H9 (cell line): ENCODE results near the gene INPP5A. TPM values are rescaled to one million over a fixed set of nuclear protein-coding genes. Genes with fewer than 3 reads are reported as not detected.
A peak's percentile ranks its signal among the peaks of the same experiment; 100 is the strongest.

Experiments used
- DNase-seq: peaks from one replicate; pipeline ENCODE4 v3.0.0-alpha.2; 2017
- H2AFZ ChIP-seq: one replicate; pipeline ENCODE4 v1.6.1; 2013; ENCODE audit warnings: mild to moderate bottlenecking, low read length, control low read depth, moderate library complexity
- H2AK5ac ChIP-seq: 2 replicates; pipeline ENCODE4 v1.6.1; 2013; ENCODE audit warnings: low read length, control low read depth, mixed read lengths; ENCODE audit not compliant: insufficient read length
- H2BK120ac ChIP-seq: one replicate; pipeline ENCODE4 v1.6.1; 2013; ENCODE audit warnings: low read depth, mild to moderate bottlenecking, low read length, control low read depth, inconsistent platforms; ENCODE audit not compliant: poor library complexity, severe bottlenecking
- H2BK12ac ChIP-seq: 2 replicates; pipeline ENCODE4 v1.6.1; 2013; ENCODE audit warnings: low read length, control low read depth, mixed read lengths, low read depth; ENCODE audit not compliant: insufficient read length
- H2BK15ac ChIP-seq: 2 replicates; pipeline ENCODE4 v1.6.1; 2013; ENCODE audit warnings: low read depth, low read length, control low read depth
- H2BK20ac ChIP-seq: one replicate; pipeline ENCODE4 v1.6.1; 2013; ENCODE audit warnings: low read depth, mild to moderate bottlenecking, low read length, control low read depth, inconsistent platforms; ENCODE audit not compliant: poor library complexity, severe bottlenecking
- H2BK5ac ChIP-seq: 2 replicates; pipeline ENCODE4 v1.6.1; 2013; ENCODE audit warnings: low read length, control low read depth, mixed read lengths; ENCODE audit not compliant: insufficient read length
- H3K14ac ChIP-seq: 2 replicates; pipeline ENCODE4 v1.6.1; 2013; ENCODE audit warnings: low read length, control low read depth; ENCODE audit not compliant: insufficient read depth
- H3K18ac ChIP-seq: 2 replicates; pipeline ENCODE4 v1.6.1; 2013; ENCODE audit warnings: low read depth, mild to moderate bottlenecking, mixed read lengths, low read length, control low read depth; ENCODE audit not compliant: insufficient read length
- H3K23ac ChIP-seq: 2 replicates; pipeline ENCODE4 v1.6.1; 2013; ENCODE audit warnings: low read length, control low read depth, mixed read lengths, low read depth; ENCODE audit not compliant: insufficient read length
- H3K23me2 ChIP-seq: 2 replicates; pipeline ENCODE4 v1.6.1; 2013; ENCODE audit warnings: low read depth, mild to moderate bottlenecking, mixed read lengths, low read length, control low read depth; ENCODE audit not compliant: insufficient read length, poor library complexity, severe bottlenecking
- H3K27ac ChIP-seq: 2 replicates; pipeline ENCODE4 v1.5.1; 2013; ENCODE audit warnings: low read length, control low read depth, mixed read lengths, low read depth; ENCODE audit not compliant: insufficient read length
- H3K27me3 ChIP-seq: 2 replicates; pipeline ENCODE4 v1.6.1; 2013; ENCODE audit warnings: low read length, control low read depth, inconsistent platforms; ENCODE audit not compliant: insufficient read depth
- H3K4ac ChIP-seq: 2 replicates; pipeline ENCODE4 v1.6.1; 2013; ENCODE audit warnings: low read depth, mild to moderate bottlenecking, control low read depth, inconsistent platforms, low read length, moderate library complexity
- H3K4me1 ChIP-seq: 2 replicates; pipeline ENCODE4 v1.6.1; 2013; ENCODE audit warnings: low read length, control low read depth, inconsistent platforms; ENCODE audit not compliant: insufficient read depth
- H3K4me2 ChIP-seq: 2 replicates; pipeline ENCODE4 v1.6.1; 2013; ENCODE audit warnings: low read length, control low read depth, mixed read lengths; ENCODE audit not compliant: insufficient read length, insufficient read depth
- H3K56ac ChIP-seq: 2 replicates; pipeline ENCODE4 v1.6.1; 2013; ENCODE audit warnings: low read depth, mild to moderate bottlenecking, mixed read lengths, low read length, control low read depth; ENCODE audit not compliant: insufficient read length
- H3K79me1 ChIP-seq: 2 replicates; pipeline ENCODE4 v1.6.1; 2013; ENCODE audit warnings: low read depth, mild to moderate bottlenecking, moderate library complexity, low read length, control low read depth, inconsistent platforms; ENCODE audit not compliant: insufficient read depth, poor library complexity, severe bottlenecking
- H3K79me2 ChIP-seq: 2 replicates; pipeline ENCODE4 v1.6.1; 2013; ENCODE audit warnings: low read length, control low read depth, inconsistent platforms; ENCODE audit not compliant: insufficient read depth
- H3K9ac ChIP-seq: 2 replicates; pipeline ENCODE4 v1.6.1; 2013; ENCODE audit warnings: low read length, control low read depth, mixed read lengths; ENCODE audit not compliant: insufficient read length; ENCODE audit errors: extremely low read depth
- H3K9me3 ChIP-seq: one replicate; pipeline ENCODE4 v1.6.1; 2013; ENCODE audit warnings: low read depth, low read length, inconsistent platforms; ENCODE audit not compliant: control insufficient read depth
- H3T11ph ChIP-seq: one replicate; pipeline ENCODE4 v1.6.1; 2013; ENCODE audit warnings: mild to moderate bottlenecking, low read length, control low read depth, inconsistent platforms
- H4K20me1 ChIP-seq: one replicate; pipeline ENCODE4 v1.6.1; 2013; ENCODE audit not compliant: control insufficient read depth, insufficient read length, insufficient read depth
- H4K5ac ChIP-seq: 2 replicates; pipeline ENCODE4 v1.6.1; 2013; ENCODE audit warnings: low read depth, mild to moderate bottlenecking, mixed read lengths, low read length, control low read depth; ENCODE audit not compliant: insufficient read length
- H4K8ac ChIP-seq: replicated peaks from 2 replicates; pipeline ENCODE4 v1.6.1; 2013; ENCODE audit warnings: low read length, control low read depth, mixed read lengths, low read depth; ENCODE audit not compliant: insufficient read length
- H4K91ac ChIP-seq: 2 replicates; pipeline ENCODE4 v1.6.1; 2013; ENCODE audit warnings: low read depth, mild to moderate bottlenecking, moderate library complexity, mixed read lengths, low read length, control low read depth; ENCODE audit not compliant: insufficient read length
- H3K27ac Mint-ChIP-seq, 3 experiments: 2 replicates in 2 of 3; 3 replicates in 1 of 3; pipeline ENCODE4 v1.8.0; 2020 to 2021; ENCODE audit warnings: mixed read lengths in 3 of 3, mild to moderate bottlenecking in 1 of 3, moderate library complexity in 1 of 3
- H3K27me3 Mint-ChIP-seq: 2 replicates; pipeline ENCODE4 v1.8.0; 2021; ENCODE audit warnings: low read depth, mild to moderate bottlenecking, moderate library complexity, mixed read lengths
- H3K36me3 Mint-ChIP-seq, 3 experiments: 2 replicates in 2 of 3; 3 replicates in 1 of 3; pipeline ENCODE4 v1.8.0; 2020 to 2021; ENCODE audit warnings: low read depth in 3 of 3, mixed read lengths in 3 of 3; ENCODE audit not compliant: insufficient read depth in 1 of 3
- H3K4me1 Mint-ChIP-seq, 2 experiments: 2 replicates each; pipeline ENCODE4 v1.8.0; 2020; ENCODE audit warnings: mixed read lengths in 2 of 2
- H3K4me3 Mint-ChIP-seq, 2 experiments: 2 replicates in 1 of 2; 3 replicates in 1 of 2; pipeline ENCODE4 v1.8.0; 2020 to 2021; ENCODE audit warnings: mild to moderate bottlenecking in 2 of 2, mixed read lengths in 2 of 2, moderate library complexity in 1 of 2
- H3K9me3 Mint-ChIP-seq, 2 experiments: 2 replicates in 1 of 2; 3 replicates in 1 of 2; pipeline ENCODE4 v1.8.0; 2020; ENCODE audit warnings: mild to moderate bottlenecking in 2 of 2, mixed read lengths in 2 of 2, moderate library complexity in 1 of 2
- WGBS: extraction: QIAGEN DNeasy Blood & Tissue Kit; methylation state at CpG from one replicate; pipeline ENCODE4 v1.1.7; 2013; ENCODE audit warnings: missing lambda C conversion rate, low lambda C conversion rate, mixed read lengths; ENCODE audit not compliant: insufficient read length; ENCODE audit errors: extremely low coverage; 5-methylcytosine and 5-hydroxymethylcytosine counted together
- total RNA-seq: library from RNA; stranded (reverse); gene quantifications from 2 replicates; pipeline ENCODE4 v1.2.1, GENCODE V29; 2021
- TF ChIP-seq, protein P1 (sequence below): fragments of 200-600 bp; sonication (generic); conservative IDR thresholded peaks from 3 replicates; pipeline ENCODE4 v1.8.0; 2021; ENCODE audit warnings: antibody characterized with exemption, mild to moderate bottlenecking

INPP5A gene
- total RNA-seq, 1 experiment from 2014 or later: 17.7 TPM

DNA sequence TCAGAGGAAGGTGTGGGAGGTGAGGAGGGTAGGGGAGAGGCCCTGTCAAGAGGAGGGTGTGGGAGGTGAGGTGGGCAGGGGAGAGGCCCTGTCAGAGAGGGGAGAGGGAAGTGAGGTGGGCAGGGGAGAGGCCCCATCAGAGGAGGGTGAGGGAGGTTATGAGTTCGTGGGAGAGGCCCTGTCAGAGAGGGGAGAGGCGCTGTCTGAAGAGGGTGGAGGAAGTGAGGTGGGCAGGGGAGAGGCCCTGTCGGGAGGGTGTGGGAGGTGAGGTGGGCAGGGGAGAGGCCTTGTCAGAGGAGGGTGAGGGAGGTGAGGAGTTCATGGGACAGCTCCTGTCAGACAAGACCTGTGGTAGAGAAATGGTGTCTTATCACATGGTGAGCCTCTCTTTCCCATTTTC is 74.4 kb downstream of the INPP5A start:
- Mint-ChIP-seq H3K4me3 (no peak overlapping the region), H3K36me3 (peaks cover 0 to 4% (median 3%) of the 10 kb centered on the region in 3 experiments; a peak in 4 of 7 replicates), H3K27ac (0 out of 7 replicates have a peak overlapping the region, but pooled peaks of 1 of the 3 experiments have one; percentile 17), H3K27me3 (peaks cover 8% of the 10 kb centered on the region), H3K4me1 (peaks cover 5 to 17% of the 10 kb centered on the region in 2 experiments), H3K9me3 (peaks cover 3 to 4% of the 10 kb centered on the region in 2 experiments; a peak in 3 of 5 replicates)
- H4K5ac ChIP-seq: no peak overlapping the region
- H3K14ac ChIP-seq: no peak overlapping the region
- H3K79me2 ChIP-seq: no peaks in the 10 kb centered on the region
- H3K9me3 ChIP-seq: no peaks in the 10 kb centered on the region
- H3K56ac ChIP-seq: no peak overlapping the region
- no peak overlapping the region for H2BK20ac ChIP-seq
- H3K18ac ChIP-seq: no peak overlapping the region
- H2AK5ac ChIP-seq: no peak overlapping the region
- H4K91ac ChIP-seq: no peak overlapping the region
- no peak overlapping the region for H3K23ac ChIP-seq
- H2AFZ ChIP-seq: no peak overlapping the region
- no CpG with 5 or more reads among the region's 3 CpGs for WGBS
- no peak overlapping the region for H3T11ph ChIP-seq
- no peaks in the 10 kb centered on the region for H3K27me3 ChIP-seq
- no peak for DNase-seq
- H2BK12ac ChIP-seq: no peak overlapping the region
- no peak overlapping the region for H3K4me2 ChIP-seq
- H3K4ac ChIP-seq: no peak overlapping the region
- H4K20me1 ChIP-seq: no peaks in the 10 kb centered on the region
- no peak overlapping the region for H2BK120ac ChIP-seq
- H2BK5ac ChIP-seq: no peak overlapping the region
- no peaks in the 10 kb centered on the region for H3K79me1 ChIP-seq
- no peak overlapping the region for H4K8ac ChIP-seq
- H3K4me1 ChIP-seq: no peaks in the 10 kb centered on the region
- no peak overlapping the region for H3K9ac ChIP-seq
- TF ChIP-seq, protein P1, sequence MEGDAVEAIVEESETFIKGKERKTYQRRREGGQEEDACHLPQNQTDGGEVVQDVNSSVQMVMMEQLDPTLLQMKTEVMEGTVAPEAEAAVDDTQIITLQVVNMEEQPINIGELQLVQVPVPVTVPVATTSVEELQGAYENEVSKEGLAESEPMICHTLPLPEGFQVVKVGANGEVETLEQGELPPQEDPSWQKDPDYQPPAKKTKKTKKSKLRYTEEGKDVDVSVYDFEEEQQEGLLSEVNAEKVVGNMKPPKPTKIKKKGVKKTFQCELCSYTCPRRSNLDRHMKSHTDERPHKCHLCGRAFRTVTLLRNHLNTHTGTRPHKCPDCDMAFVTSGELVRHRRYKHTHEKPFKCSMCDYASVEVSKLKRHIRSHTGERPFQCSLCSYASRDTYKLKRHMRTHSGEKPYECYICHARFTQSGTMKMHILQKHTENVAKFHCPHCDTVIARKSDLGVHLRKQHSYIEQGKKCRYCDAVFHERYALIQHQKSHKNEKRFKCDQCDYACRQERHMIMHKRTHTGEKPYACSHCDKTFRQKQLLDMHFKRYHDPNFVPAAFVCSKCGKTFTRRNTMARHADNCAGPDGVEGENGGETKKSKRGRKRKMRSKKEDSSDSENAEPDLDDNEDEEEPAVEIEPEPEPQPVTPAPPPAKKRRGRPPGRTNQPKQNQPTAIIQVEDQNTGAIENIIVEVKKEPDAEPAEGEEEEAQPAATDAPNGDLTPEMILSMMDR: no peak
- no peak overlapping the region for H2BK15ac ChIP-seq
- H3K23me2 ChIP-seq: no peaks in the 10 kb centered on the region
- no peak overlapping the region for H3K27ac ChIP-seq
